H9 (cell line): ENCODE results near the gene CACHD1. TPM values are rescaled to one million over a fixed set of nuclear protein-coding genes. Genes with fewer than 3 reads are reported as not detected.

Experiments used
- DNase-seq: peaks from one replicate; pipeline ENCODE4 v3.0.0-alpha.2; 2017
- H2AFZ ChIP-seq: one replicate; pipeline ENCODE4 v1.6.1; 2013; ENCODE audit warnings: mild to moderate bottlenecking, low read length, control low read depth, moderate library complexity
- H2AK5ac ChIP-seq: 2 replicates; pipeline ENCODE4 v1.6.1; 2013; ENCODE audit warnings: low read length, control low read depth, mixed read lengths; ENCODE audit not compliant: insufficient read length
- H2BK120ac ChIP-seq: one replicate; pipeline ENCODE4 v1.6.1; 2013; ENCODE audit warnings: low read depth, mild to moderate bottlenecking, low read length, control low read depth, inconsistent platforms; ENCODE audit not compliant: poor library complexity, severe bottlenecking
- H2BK12ac ChIP-seq: 2 replicates; pipeline ENCODE4 v1.6.1; 2013; ENCODE audit warnings: low read length, control low read depth, mixed read lengths, low read depth; ENCODE audit not compliant: insufficient read length
- H2BK15ac ChIP-seq: 2 replicates; pipeline ENCODE4 v1.6.1; 2013; ENCODE audit warnings: low read depth, low read length, control low read depth
- H2BK20ac ChIP-seq: one replicate; pipeline ENCODE4 v1.6.1; 2013; ENCODE audit warnings: low read depth, mild to moderate bottlenecking, low read length, control low read depth, inconsistent platforms; ENCODE audit not compliant: poor library complexity, severe bottlenecking
- H2BK5ac ChIP-seq: 2 replicates; pipeline ENCODE4 v1.6.1; 2013; ENCODE audit warnings: low read length, control low read depth, mixed read lengths; ENCODE audit not compliant: insufficient read length
- H3K14ac ChIP-seq: 2 replicates; pipeline ENCODE4 v1.6.1; 2013; ENCODE audit warnings: low read length, control low read depth; ENCODE audit not compliant: insufficient read depth
- H3K18ac ChIP-seq: 2 replicates; pipeline ENCODE4 v1.6.1; 2013; ENCODE audit warnings: low read depth, mild to moderate bottlenecking, mixed read lengths, low read length, control low read depth; ENCODE audit not compliant: insufficient read length
- H3K23ac ChIP-seq: 2 replicates; pipeline ENCODE4 v1.6.1; 2013; ENCODE audit warnings: low read length, control low read depth, mixed read lengths, low read depth; ENCODE audit not compliant: insufficient read length
- H3K23me2 ChIP-seq: 2 replicates; pipeline ENCODE4 v1.6.1; 2013; ENCODE audit warnings: low read depth, mild to moderate bottlenecking, mixed read lengths, low read length, control low read depth; ENCODE audit not compliant: insufficient read length, poor library complexity, severe bottlenecking
- H3K27ac ChIP-seq: 2 replicates; pipeline ENCODE4 v1.5.1; 2013; ENCODE audit warnings: low read length, control low read depth, mixed read lengths, low read depth; ENCODE audit not compliant: insufficient read length
- H3K27me3 ChIP-seq: 2 replicates; pipeline ENCODE4 v1.6.1; 2013; ENCODE audit warnings: low read length, control low read depth, inconsistent platforms; ENCODE audit not compliant: insufficient read depth
- H3K4ac ChIP-seq: 2 replicates; pipeline ENCODE4 v1.6.1; 2013; ENCODE audit warnings: low read depth, mild to moderate bottlenecking, control low read depth, inconsistent platforms, low read length, moderate library complexity
- H3K4me1 ChIP-seq: 2 replicates; pipeline ENCODE4 v1.6.1; 2013; ENCODE audit warnings: low read length, control low read depth, inconsistent platforms; ENCODE audit not compliant: insufficient read depth
- H3K4me2 ChIP-seq: 2 replicates; pipeline ENCODE4 v1.6.1; 2013; ENCODE audit warnings: low read length, control low read depth, mixed read lengths; ENCODE audit not compliant: insufficient read length, insufficient read depth
- H3K56ac ChIP-seq: 2 replicates; pipeline ENCODE4 v1.6.1; 2013; ENCODE audit warnings: low read depth, mild to moderate bottlenecking, mixed read lengths, low read length, control low read depth; ENCODE audit not compliant: insufficient read length
- H3K79me1 ChIP-seq: 2 replicates; pipeline ENCODE4 v1.6.1; 2013; ENCODE audit warnings: low read depth, mild to moderate bottlenecking, moderate library complexity, low read length, control low read depth, inconsistent platforms; ENCODE audit not compliant: insufficient read depth, poor library complexity, severe bottlenecking
- H3K79me2 ChIP-seq: 2 replicates; pipeline ENCODE4 v1.6.1; 2013; ENCODE audit warnings: low read length, control low read depth, inconsistent platforms; ENCODE audit not compliant: insufficient read depth
- H3K9ac ChIP-seq: 2 replicates; pipeline ENCODE4 v1.6.1; 2013; ENCODE audit warnings: low read length, control low read depth, mixed read lengths; ENCODE audit not compliant: insufficient read length; ENCODE audit errors: extremely low read depth
- H3K9me3 ChIP-seq: one replicate; pipeline ENCODE4 v1.6.1; 2013; ENCODE audit warnings: low read depth, low read length, inconsistent platforms; ENCODE audit not compliant: control insufficient read depth
- H3T11ph ChIP-seq: one replicate; pipeline ENCODE4 v1.6.1; 2013; ENCODE audit warnings: mild to moderate bottlenecking, low read length, control low read depth, inconsistent platforms
- H4K20me1 ChIP-seq: one replicate; pipeline ENCODE4 v1.6.1; 2013; ENCODE audit not compliant: control insufficient read depth, insufficient read length, insufficient read depth
- H4K5ac ChIP-seq: 2 replicates; pipeline ENCODE4 v1.6.1; 2013; ENCODE audit warnings: low read depth, mild to moderate bottlenecking, mixed read lengths, low read length, control low read depth; ENCODE audit not compliant: insufficient read length
- H4K8ac ChIP-seq: replicated peaks from 2 replicates; pipeline ENCODE4 v1.6.1; 2013; ENCODE audit warnings: low read length, control low read depth, mixed read lengths, low read depth; ENCODE audit not compliant: insufficient read length
- H4K91ac ChIP-seq: 2 replicates; pipeline ENCODE4 v1.6.1; 2013; ENCODE audit warnings: low read depth, mild to moderate bottlenecking, moderate library complexity, mixed read lengths, low read length, control low read depth; ENCODE audit not compliant: insufficient read length
- H3K27ac Mint-ChIP-seq, 3 experiments: 2 replicates in 2 of 3; 3 replicates in 1 of 3; pipeline ENCODE4 v1.8.0; 2020 to 2021; ENCODE audit warnings: mixed read lengths in 3 of 3, mild to moderate bottlenecking in 1 of 3, moderate library complexity in 1 of 3
- H3K27me3 Mint-ChIP-seq: 2 replicates; pipeline ENCODE4 v1.8.0; 2021; ENCODE audit warnings: low read depth, mild to moderate bottlenecking, moderate library complexity, mixed read lengths
- H3K36me3 Mint-ChIP-seq, 3 experiments: 2 replicates in 2 of 3; 3 replicates in 1 of 3; pipeline ENCODE4 v1.8.0; 2020 to 2021; ENCODE audit warnings: low read depth in 3 of 3, mixed read lengths in 3 of 3; ENCODE audit not compliant: insufficient read depth in 1 of 3
- H3K4me1 Mint-ChIP-seq, 2 experiments: 2 replicates each; pipeline ENCODE4 v1.8.0; 2020; ENCODE audit warnings: mixed read lengths in 2 of 2
- H3K4me3 Mint-ChIP-seq, 2 experiments: 2 replicates in 1 of 2; 3 replicates in 1 of 2; pipeline ENCODE4 v1.8.0; 2020 to 2021; ENCODE audit warnings: mild to moderate bottlenecking in 2 of 2, mixed read lengths in 2 of 2, moderate library complexity in 1 of 2
- H3K9me3 Mint-ChIP-seq, 2 experiments: 2 replicates in 1 of 2; 3 replicates in 1 of 2; pipeline ENCODE4 v1.8.0; 2020; ENCODE audit warnings: mild to moderate bottlenecking in 2 of 2, mixed read lengths in 2 of 2, moderate library complexity in 1 of 2
- WGBS: extraction: QIAGEN DNeasy Blood & Tissue Kit; methylation state at CpG from one replicate; pipeline ENCODE4 v1.1.7; 2013; ENCODE audit warnings: missing lambda C conversion rate, low lambda C conversion rate, mixed read lengths; ENCODE audit not compliant: insufficient read length; ENCODE audit errors: extremely low coverage; 5-methylcytosine and 5-hydroxymethylcytosine counted together
- total RNA-seq: library from RNA; stranded (reverse); gene quantifications from 2 replicates; pipeline ENCODE4 v1.2.1, GENCODE V29; 2021
- TF ChIP-seq, protein P1 (sequence below): fragments of 200-600 bp; sonication (generic); conservative IDR thresholded peaks from 3 replicates; pipeline ENCODE4 v1.8.0; 2021; ENCODE audit warnings: antibody characterized with exemption, mild to moderate bottlenecking

CACHD1 gene
- total RNA-seq, 1 experiment from 2014 or later = 94.2 TPM

DNA sequence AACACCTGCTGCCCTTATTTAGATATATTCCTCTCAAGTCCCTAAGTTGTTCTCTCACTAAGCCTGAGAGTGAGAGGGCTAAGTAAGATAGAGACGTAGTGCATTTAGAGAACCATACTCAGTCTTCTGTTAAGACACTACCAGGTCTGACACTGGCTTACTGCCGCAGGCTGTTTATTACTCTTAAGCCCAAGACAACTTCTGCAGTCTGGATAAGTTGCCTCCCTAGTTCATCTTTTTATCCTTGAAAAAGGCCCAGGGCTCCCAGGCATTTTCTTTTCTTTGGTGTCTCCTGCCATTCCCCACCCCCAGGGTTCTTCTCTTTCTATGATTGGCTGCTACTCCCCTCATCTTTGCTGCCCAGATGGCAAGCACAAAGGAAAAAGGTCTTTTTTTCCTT, 38.7 kb downstream of the CACHD1 start:
- no peak overlapping the region for H3K4ac ChIP-seq
- no peak overlapping the region for H2AK5ac ChIP-seq
- H3K23ac ChIP-seq = no peak overlapping the region
- H3K27ac ChIP-seq = no peak overlapping the region
- H3K36me3 Mint-ChIP-seq = peaks cover 0 to 11% (median 5%) of the 10 kb centered on the region in 3 experiments; a peak in 4 of 7 replicates
- H2BK12ac ChIP-seq = no peak overlapping the region
- H4K91ac ChIP-seq = no peak overlapping the region
- no peak overlapping the region for H3K56ac ChIP-seq
- H3K9ac ChIP-seq = no peak overlapping the region
- no peak overlapping the region for H2BK5ac ChIP-seq
- H3K4me2 ChIP-seq = no peak overlapping the region
- peaks cover 5% of the 10 kb centered on the region for H3K79me1 ChIP-seq
- no peak for DNase-seq
- H3K79me2 ChIP-seq = peaks cover 13% of the 10 kb centered on the region; the same call in 1 of the 2 replicates
- H3K18ac ChIP-seq = no peak overlapping the region
- H3K4me3 Mint-ChIP-seq = peak overlapping the region in 1 of 2 experiments; percentile 3; a peak in 2 of 5 replicates
- H3K23me2 ChIP-seq = peaks cover 4% of the 10 kb centered on the region
- peaks cover 86 to 89% of the 10 kb centered on the region in 2 experiments for H3K4me1 Mint-ChIP-seq
- H3T11ph ChIP-seq = no peak overlapping the region
- H3K4me1 ChIP-seq = peaks cover 17% of the 10 kb centered on the region
- H3K27me3 ChIP-seq = peaks cover 13% of the 10 kb centered on the region; the same call in 1 of the 2 replicates
- no peaks in the 10 kb centered on the region for H3K9me3 ChIP-seq
- no peak overlapping the region for H2BK120ac ChIP-seq
- H3K27ac Mint-ChIP-seq = peak overlapping the region in 1 of 3 experiments; percentile 21; a peak in 1 of 7 replicates
- H4K20me1 ChIP-seq = peaks cover 3% of the 10 kb centered on the region
- no peaks in the 10 kb centered on the region; a peak in 1 of 5 replicates for H3K9me3 Mint-ChIP-seq
- no peak overlapping the region for H2BK20ac ChIP-seq
- no peak overlapping the region for H4K8ac ChIP-seq
- H3K27me3 Mint-ChIP-seq = peaks cover 29% of the 10 kb centered on the region
- WGBS = no CpG with 5 or more reads among the region's 2 CpGs
- no peak overlapping the region for H2AFZ ChIP-seq
- TF ChIP-seq, protein P1, sequence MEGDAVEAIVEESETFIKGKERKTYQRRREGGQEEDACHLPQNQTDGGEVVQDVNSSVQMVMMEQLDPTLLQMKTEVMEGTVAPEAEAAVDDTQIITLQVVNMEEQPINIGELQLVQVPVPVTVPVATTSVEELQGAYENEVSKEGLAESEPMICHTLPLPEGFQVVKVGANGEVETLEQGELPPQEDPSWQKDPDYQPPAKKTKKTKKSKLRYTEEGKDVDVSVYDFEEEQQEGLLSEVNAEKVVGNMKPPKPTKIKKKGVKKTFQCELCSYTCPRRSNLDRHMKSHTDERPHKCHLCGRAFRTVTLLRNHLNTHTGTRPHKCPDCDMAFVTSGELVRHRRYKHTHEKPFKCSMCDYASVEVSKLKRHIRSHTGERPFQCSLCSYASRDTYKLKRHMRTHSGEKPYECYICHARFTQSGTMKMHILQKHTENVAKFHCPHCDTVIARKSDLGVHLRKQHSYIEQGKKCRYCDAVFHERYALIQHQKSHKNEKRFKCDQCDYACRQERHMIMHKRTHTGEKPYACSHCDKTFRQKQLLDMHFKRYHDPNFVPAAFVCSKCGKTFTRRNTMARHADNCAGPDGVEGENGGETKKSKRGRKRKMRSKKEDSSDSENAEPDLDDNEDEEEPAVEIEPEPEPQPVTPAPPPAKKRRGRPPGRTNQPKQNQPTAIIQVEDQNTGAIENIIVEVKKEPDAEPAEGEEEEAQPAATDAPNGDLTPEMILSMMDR = no peak
- H3K14ac ChIP-seq = no peak overlapping the region
- no peak overlapping the region for H2BK15ac ChIP-seq
- no peak overlapping the region for H4K5ac ChIP-seq
